ENCODE results near the gene YIPF5. TPM values are rescaled to one million over a fixed set of nuclear protein-coding genes. Genes with fewer than 3 reads are reported as not detected.

Gene YIPF5
- total RNA-seq, 1 experiment from 2014 or later = 44.5 TPM

DNA sequence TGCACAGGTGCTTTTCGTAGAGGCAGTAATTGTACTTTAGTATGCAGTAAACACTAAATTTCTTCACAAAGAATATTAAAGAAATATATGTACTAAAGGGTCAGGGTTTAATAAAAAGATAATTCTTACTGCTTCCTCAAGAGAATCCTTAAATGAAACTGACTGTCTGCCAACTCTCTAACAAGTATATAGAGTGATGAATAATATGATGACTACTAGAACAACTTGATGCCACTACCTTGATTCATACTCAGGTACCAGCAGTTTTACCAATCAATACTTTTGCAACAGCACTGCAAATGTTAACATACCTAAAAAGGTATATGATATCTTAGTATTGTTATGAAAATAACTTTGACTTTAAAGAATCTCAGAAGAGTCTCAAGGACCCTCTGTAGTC is 3.8 kb downstream of the YIPF5 start:
- no TSS peak for BruUV-seq (replicated peaks)
- RAD21 ChIA-PET (ENCODE audit: low non-redundant PET in 1 of 2, low total read pairs in 2 of 2, uncharacterized antibody in 2 of 2, unreplicated experiment in 2 of 2) = no interaction called here
- Histone ChIP-seq H3K4me3 (replicated peaks in 1 of 2; ENCODE audit: low read depth in 1 of 2, low read length in 2 of 2) (no peak overlapping the region), H3K9me2 (ENCODE audit: insufficient read depth) (no peaks in the 10 kb centered on the region), H3K4me1 (ENCODE audit: control insufficient read depth in 1 of 2, insufficient read depth in 2 of 2, low read length in 2 of 2) (peaks cover 7 to 14% of the 10 kb centered on the region in 2 experiments; a peak in 2 of 4 replicates), H3K4me2 (ENCODE audit: low read length) (no peak overlapping the region), H3K36me3 (ENCODE audit: control insufficient read depth in 1 of 2, insufficient read depth in 2 of 2, low read length in 2 of 2) (peaks cover 17 to 27% of the 10 kb centered on the region in 2 experiments), H3K27ac (ENCODE audit: low read depth, low read length) (no peak overlapping the region), H2AFZ (ENCODE audit: low read depth, low read length, poor library complexity, severe bottlenecking) (no peak overlapping the region), H3K9me3 (ENCODE audit: control insufficient read depth in 1 of 2, insufficient read depth in 1 of 2, low read depth in 1 of 2, low read length in 2 of 2) (no peaks in the 10 kb centered on the region), H3K9ac (ENCODE audit: low read length) (no peak overlapping the region), H3K27me3 (ENCODE audit: insufficient read depth, low read length) (no peaks in the 10 kb centered on the region), H4K20me1 (ENCODE audit: insufficient read depth) (no peaks in the 10 kb centered on the region), H3K79me2 (ENCODE audit: insufficient read depth, low read length) (peaks cover 41% of the 10 kb centered on the region)
- POLR2A ChIA-PET = no interaction called here
- CTCF ChIA-PET = no interaction called here
- no peak for DNase-seq (ENCODE audit: low read depth, low spot score)
- TF ChIP-seq, protein P1, sequence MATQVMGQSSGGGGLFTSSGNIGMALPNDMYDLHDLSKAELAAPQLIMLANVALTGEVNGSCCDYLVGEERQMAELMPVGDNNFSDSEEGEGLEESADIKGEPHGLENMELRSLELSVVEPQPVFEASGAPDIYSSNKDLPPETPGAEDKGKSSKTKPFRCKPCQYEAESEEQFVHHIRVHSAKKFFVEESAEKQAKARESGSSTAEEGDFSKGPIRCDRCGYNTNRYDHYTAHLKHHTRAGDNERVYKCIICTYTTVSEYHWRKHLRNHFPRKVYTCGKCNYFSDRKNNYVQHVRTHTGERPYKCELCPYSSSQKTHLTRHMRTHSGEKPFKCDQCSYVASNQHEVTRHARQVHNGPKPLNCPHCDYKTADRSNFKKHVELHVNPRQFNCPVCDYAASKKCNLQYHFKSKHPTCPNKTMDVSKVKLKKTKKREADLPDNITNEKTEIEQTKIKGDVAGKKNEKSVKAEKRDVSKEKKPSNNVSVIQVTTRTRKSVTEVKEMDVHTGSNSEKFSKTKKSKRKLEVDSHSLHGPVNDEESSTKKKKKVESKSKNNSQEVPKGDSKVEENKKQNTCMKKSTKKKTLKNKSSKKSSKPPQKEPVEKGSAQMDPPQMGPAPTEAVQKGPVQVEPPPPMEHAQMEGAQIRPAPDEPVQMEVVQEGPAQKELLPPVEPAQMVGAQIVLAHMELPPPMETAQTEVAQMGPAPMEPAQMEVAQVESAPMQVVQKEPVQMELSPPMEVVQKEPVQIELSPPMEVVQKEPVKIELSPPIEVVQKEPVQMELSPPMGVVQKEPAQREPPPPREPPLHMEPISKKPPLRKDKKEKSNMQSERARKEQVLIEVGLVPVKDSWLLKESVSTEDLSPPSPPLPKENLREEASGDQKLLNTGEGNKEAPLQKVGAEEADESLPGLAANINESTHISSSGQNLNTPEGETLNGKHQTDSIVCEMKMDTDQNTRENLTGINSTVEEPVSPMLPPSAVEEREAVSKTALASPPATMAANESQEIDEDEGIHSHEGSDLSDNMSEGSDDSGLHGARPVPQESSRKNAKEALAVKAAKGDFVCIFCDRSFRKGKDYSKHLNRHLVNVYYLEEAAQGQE (IDR thresholded peaks at IDR 0.05; ENCODE audit: low read depth) = no peak
- no peak for TF ChIP-seq EGR1 (IDR thresholded peaks at IDR 0.05; ENCODE audit: low read depth)
- TF ChIP-seq ZFX (IDR thresholded peaks at IDR 0.05) = no peak
- no peak for TF ChIP-seq JUND (IDR thresholded peaks at IDR 0.05)
- no peak for TF ChIP-seq CBX3 (IDR thresholded peaks at IDR 0.05; ENCODE audit: low read depth)
- TF ChIP-seq TCF7L2 (IDR thresholded peaks at IDR 0.05; ENCODE audit: borderline replicate concordance, extremely low read depth, insufficient read depth, insufficient read length) = no peak
- TF ChIP-seq ELF1 (IDR thresholded peaks at IDR 0.05; ENCODE audit: borderline replicate concordance, low read depth) = no peak
- TF ChIP-seq, protein P2, sequence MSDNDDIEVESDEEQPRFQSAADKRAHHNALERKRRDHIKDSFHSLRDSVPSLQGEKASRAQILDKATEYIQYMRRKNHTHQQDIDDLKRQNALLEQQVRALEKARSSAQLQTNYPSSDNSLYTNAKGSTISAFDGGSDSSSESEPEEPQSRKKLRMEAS (IDR thresholded peaks at IDR 0.05) = no peak
- no peak for TF ChIP-seq CEBPB (IDR thresholded peaks at IDR 0.05; ENCODE audit: low read depth)
- TF ChIP-seq RAD21 (IDR thresholded peaks at IDR 0.05; ENCODE audit: low read depth) = no peak
- TF ChIP-seq ZNF274 (IDR thresholded peaks at IDR 0.05; ENCODE audit: low read depth, low read length) = no peak
- TF ChIP-seq, protein P3, sequence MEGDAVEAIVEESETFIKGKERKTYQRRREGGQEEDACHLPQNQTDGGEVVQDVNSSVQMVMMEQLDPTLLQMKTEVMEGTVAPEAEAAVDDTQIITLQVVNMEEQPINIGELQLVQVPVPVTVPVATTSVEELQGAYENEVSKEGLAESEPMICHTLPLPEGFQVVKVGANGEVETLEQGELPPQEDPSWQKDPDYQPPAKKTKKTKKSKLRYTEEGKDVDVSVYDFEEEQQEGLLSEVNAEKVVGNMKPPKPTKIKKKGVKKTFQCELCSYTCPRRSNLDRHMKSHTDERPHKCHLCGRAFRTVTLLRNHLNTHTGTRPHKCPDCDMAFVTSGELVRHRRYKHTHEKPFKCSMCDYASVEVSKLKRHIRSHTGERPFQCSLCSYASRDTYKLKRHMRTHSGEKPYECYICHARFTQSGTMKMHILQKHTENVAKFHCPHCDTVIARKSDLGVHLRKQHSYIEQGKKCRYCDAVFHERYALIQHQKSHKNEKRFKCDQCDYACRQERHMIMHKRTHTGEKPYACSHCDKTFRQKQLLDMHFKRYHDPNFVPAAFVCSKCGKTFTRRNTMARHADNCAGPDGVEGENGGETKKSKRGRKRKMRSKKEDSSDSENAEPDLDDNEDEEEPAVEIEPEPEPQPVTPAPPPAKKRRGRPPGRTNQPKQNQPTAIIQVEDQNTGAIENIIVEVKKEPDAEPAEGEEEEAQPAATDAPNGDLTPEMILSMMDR (IDR thresholded peaks at IDR 0.05 in 2 of 3, conservative IDR thresholded peaks at IDR 0.05 in 1 of 3; ENCODE audit: borderline replicate concordance in 1 of 3, insufficient read depth in 1 of 3, low read depth in 2 of 3, low read length in 2 of 3) = no peak
- TF ChIP-seq, protein P4, sequence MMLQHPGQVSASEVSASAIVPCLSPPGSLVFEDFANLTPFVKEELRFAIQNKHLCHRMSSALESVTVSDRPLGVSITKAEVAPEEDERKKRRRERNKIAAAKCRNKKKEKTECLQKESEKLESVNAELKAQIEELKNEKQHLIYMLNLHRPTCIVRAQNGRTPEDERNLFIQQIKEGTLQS (IDR thresholded peaks at IDR 0.05) = no peak
- no peak for TF ChIP-seq FOSL1 (IDR thresholded peaks at IDR 0.05; ENCODE audit: low read depth)
- no peak for TF ChIP-seq EZH2phosphoT487 (IDR thresholded peaks at IDR 0.05; ENCODE audit: borderline replicate concordance)
- TF ChIP-seq POLR2A (IDR thresholded peaks at IDR 0.05; ENCODE audit: borderline replicate concordance, extremely low read depth, insufficient read depth, insufficient read length) = no peak
- no peak for ATAC-seq
- intact Hi-C loops (cut with micrococcal nuclease) = no loop called here

Data from HCT116 (cell line).